Gastrocnemius medialis (tissue), 4 donors: ENCODE results near the gene CDCA8.

Source experiments
- POLR2A ChIP-seq, 2 donors: fragments of 450-650 bp; IDR thresholded peaks; one replicate each; pipeline ENCODE4 v1.6.1; 2017; ENCODE audit warnings: antibody characterized with exemption in 2 of 2, mild to moderate bottlenecking in 2 of 2, moderate library complexity in 2 of 2
- TF ChIP-seq, protein P1 (sequence below), 5 experiments: fragments of 450-650 bp in 3 of 5; fragments of 200-600 bp in 2 of 5; sonication (generic) in 2 of 5; IDR thresholded peaks in 4 of 5; conservative IDR thresholded peaks in 1 of 5; 1 replicate in 4 of 5; 2 replicates in 1 of 5; pipeline ENCODE4 v1.5.1; 2016 to 2019; ENCODE audit warnings: antibody characterized with exemption in 5 of 5, mild to moderate bottlenecking in 3 of 5, moderate library complexity in 3 of 5

DNA sequence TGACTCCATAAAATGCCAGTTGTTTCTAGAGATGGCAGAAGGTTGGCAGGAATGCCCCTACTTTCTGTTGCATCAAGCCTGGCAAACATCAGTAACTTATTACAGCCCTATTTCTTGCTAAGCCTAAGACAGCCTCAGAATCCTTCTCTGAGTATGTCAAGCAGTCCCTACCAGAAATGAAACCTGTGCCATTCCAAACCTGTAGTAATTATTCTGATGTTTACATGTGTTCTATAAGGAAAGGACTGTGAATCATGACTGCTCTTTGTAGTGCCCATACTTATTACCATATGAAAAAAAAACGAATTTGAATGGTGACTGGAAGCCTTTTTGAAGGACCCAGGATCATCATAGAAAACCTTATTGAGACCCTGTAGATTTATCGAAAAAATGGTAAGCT is 5.4 kb downstream of the CDCA8 start:
- TF ChIP-seq, protein P1, sequence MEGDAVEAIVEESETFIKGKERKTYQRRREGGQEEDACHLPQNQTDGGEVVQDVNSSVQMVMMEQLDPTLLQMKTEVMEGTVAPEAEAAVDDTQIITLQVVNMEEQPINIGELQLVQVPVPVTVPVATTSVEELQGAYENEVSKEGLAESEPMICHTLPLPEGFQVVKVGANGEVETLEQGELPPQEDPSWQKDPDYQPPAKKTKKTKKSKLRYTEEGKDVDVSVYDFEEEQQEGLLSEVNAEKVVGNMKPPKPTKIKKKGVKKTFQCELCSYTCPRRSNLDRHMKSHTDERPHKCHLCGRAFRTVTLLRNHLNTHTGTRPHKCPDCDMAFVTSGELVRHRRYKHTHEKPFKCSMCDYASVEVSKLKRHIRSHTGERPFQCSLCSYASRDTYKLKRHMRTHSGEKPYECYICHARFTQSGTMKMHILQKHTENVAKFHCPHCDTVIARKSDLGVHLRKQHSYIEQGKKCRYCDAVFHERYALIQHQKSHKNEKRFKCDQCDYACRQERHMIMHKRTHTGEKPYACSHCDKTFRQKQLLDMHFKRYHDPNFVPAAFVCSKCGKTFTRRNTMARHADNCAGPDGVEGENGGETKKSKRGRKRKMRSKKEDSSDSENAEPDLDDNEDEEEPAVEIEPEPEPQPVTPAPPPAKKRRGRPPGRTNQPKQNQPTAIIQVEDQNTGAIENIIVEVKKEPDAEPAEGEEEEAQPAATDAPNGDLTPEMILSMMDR (IDR thresholded peaks at IDR 0.05 in 4 of 5, conservative IDR thresholded peaks at IDR 0.05 in 1 of 5): no peak
- TF ChIP-seq POLR2A (IDR thresholded peaks at IDR 0.05): no peak
